Measurements from ENCODE around the gene FRMD4A.

- TF ChIP-seq CTCF (IDR thresholded peaks at IDR 0.05) (no peak), ZFX (IDR thresholded peaks at IDR 0.05; ENCODE audit: borderline replicate concordance) (no peak)
Observed at GRCh38 chr10:13806419-13806818, 524.3 kb downstream of the FRMD4A start.
